ENCODE data around the gene MICA.
"Not testable (repeated sequence)": the region's sequence is repeated elsewhere in the genome, so short reads cannot be mapped to it uniquely, and the experiment has no call there.

GRCh38 chr6:31459864-31460263 lies 56.5 kb downstream of the MICA start:
- TF ChIP-seq POLR2A (IDR thresholded peaks at IDR 0.05): not testable (repeated sequence)
- TF ChIP-seq, protein P1, sequence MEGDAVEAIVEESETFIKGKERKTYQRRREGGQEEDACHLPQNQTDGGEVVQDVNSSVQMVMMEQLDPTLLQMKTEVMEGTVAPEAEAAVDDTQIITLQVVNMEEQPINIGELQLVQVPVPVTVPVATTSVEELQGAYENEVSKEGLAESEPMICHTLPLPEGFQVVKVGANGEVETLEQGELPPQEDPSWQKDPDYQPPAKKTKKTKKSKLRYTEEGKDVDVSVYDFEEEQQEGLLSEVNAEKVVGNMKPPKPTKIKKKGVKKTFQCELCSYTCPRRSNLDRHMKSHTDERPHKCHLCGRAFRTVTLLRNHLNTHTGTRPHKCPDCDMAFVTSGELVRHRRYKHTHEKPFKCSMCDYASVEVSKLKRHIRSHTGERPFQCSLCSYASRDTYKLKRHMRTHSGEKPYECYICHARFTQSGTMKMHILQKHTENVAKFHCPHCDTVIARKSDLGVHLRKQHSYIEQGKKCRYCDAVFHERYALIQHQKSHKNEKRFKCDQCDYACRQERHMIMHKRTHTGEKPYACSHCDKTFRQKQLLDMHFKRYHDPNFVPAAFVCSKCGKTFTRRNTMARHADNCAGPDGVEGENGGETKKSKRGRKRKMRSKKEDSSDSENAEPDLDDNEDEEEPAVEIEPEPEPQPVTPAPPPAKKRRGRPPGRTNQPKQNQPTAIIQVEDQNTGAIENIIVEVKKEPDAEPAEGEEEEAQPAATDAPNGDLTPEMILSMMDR (IDR thresholded peaks at IDR 0.05): not testable (repeated sequence)

Measured in body of pancreas (tissue), 4 donors.